Effector memory CD8-positive, alpha-beta T cell (primary cell): ENCODE results near the gene RPL19.

Source experiments
- ATAC-seq: fragments of 150-1000 bp; cut with Tn5 transposase; replicated peaks from 2 replicates; pipeline ENCODE4 v1.10.0; 2021; ENCODE audit warnings: mild to moderate bottlenecking, moderate library complexity
- DNase-seq, 3 experiments: peaks; one replicate each; pipeline ENCODE4 v3.0.0; 2021
- H3K27ac Mint-ChIP-seq, 2 donors: one replicate each; pipeline ENCODE4 v1.8.0; 2022; ENCODE audit warnings: mild to moderate bottlenecking in 2 of 2, mixed read lengths in 2 of 2, moderate library complexity in 2 of 2
- H3K27me3 Mint-ChIP-seq, 2 donors: one replicate each; pipeline ENCODE4 v1.8.0; 2022; ENCODE audit warnings: mixed read lengths in 2 of 2
- H3K36me3 Mint-ChIP-seq: one replicate; pipeline ENCODE4 v1.8.0; 2022; ENCODE audit warnings: mild to moderate bottlenecking, moderate library complexity, mixed read lengths; ENCODE audit not compliant: insufficient read depth
- H3K4me1 Mint-ChIP-seq, 2 donors: one replicate each; pipeline ENCODE4 v1.8.0; 2022; ENCODE audit warnings: low read depth in 2 of 2, mixed read lengths in 2 of 2
- H3K4me3 Mint-ChIP-seq, 2 donors: one replicate each; pipeline ENCODE4 v1.8.0; 2022; ENCODE audit warnings: mild to moderate bottlenecking in 2 of 2, mixed read lengths in 2 of 2, moderate library complexity in 2 of 2
- H3K9me3 Mint-ChIP-seq, 2 donors: one replicate each; pipeline ENCODE4 v1.8.0; 2022; ENCODE audit warnings: mixed read lengths in 2 of 2

The RPL19 gene

GRCh38 chr17:39178536-39178935, 21.5 kb upstream of the RPL19 start:
- Mint-ChIP-seq H3K4me1 (peaks cover 2 to 8% of the 10 kb centered on the region in 2 donors), H3K4me3 (no peak overlapping the region), H3K9me3 (no peaks in the 10 kb centered on the region), H3K27me3 (no peaks in the 10 kb centered on the region), H3K36me3 (peaks cover 42% of the 10 kb centered on the region), H3K27ac (peak overlapping the region in 1 of 2 donors; percentile 22)
- no peak for ATAC-seq
- no peak for DNase-seq

GRCh38 chr17:39181303-39181702, 18.8 kb upstream of the RPL19 start:
- DNase-seq: no peak
- no peak for ATAC-seq
- Mint-ChIP-seq H3K9me3 (no peaks in the 10 kb centered on the region), H3K4me1 (peaks cover 0 to 2% of the 10 kb centered on the region in 2 donors), H3K4me3 (no peak overlapping the region), H3K27me3 (no peaks in the 10 kb centered on the region), H3K27ac (no peak overlapping the region), H3K36me3 (peaks cover 45% of the 10 kb centered on the region)

GRCh38 chr17:39183045-39183444, 17.0 kb upstream of the RPL19 start:
- ATAC-seq (no peak), DNase-seq (no peak)
- peaks cover 0 to 2% of the 10 kb centered on the region in 2 donors for H3K4me1 Mint-ChIP-seq
- H3K4me3 Mint-ChIP-seq: no peak overlapping the region
- no peaks in the 10 kb centered on the region for H3K27me3 Mint-ChIP-seq
- H3K27ac Mint-ChIP-seq: no peak overlapping the region
- no peaks in the 10 kb centered on the region for H3K9me3 Mint-ChIP-seq
- peaks cover 49% of the 10 kb centered on the region for H3K36me3 Mint-ChIP-seq

GRCh38 chr17:39183720-39184119, 16.4 kb upstream of the RPL19 start:
- Mint-ChIP-seq H3K4me3 (no peak overlapping the region), H3K27ac (peak overlapping the region in 1 of 2 donors; percentile 25), H3K9me3 (no peaks in the 10 kb centered on the region), H3K4me1 (peaks cover 0 to 2% of the 10 kb centered on the region in 2 donors), H3K27me3 (no peaks in the 10 kb centered on the region), H3K36me3 (peaks cover 51% of the 10 kb centered on the region)
- DNase-seq: no peak
- ATAC-seq: no peak

GRCh38 chr17:39186481-39187002, 13.5 kb upstream of the RPL19 start:
- H3K36me3 Mint-ChIP-seq: peaks cover 48% of the 10 kb centered on the region
- DNase-seq (no peak), ATAC-seq (no peak)
- H3K27me3 Mint-ChIP-seq: no peaks in the 10 kb centered on the region
- peak overlapping the region in 1 of 2 donors; percentile 81 for H3K27ac Mint-ChIP-seq
- peaks cover 0 to 2% of the 10 kb centered on the region in 2 donors for H3K4me1 Mint-ChIP-seq
- H3K9me3 Mint-ChIP-seq: no peaks in the 10 kb centered on the region
- H3K4me3 Mint-ChIP-seq: no peak overlapping the region

GRCh38 chr17:39187152-39187830, 12.8 kb upstream of the RPL19 start:
- no peak overlapping the region for H3K4me3 Mint-ChIP-seq
- H3K36me3 Mint-ChIP-seq: peaks cover 52% of the 10 kb centered on the region
- peak overlapping the region in 1 of 2 donors; percentile 32 for H3K27ac Mint-ChIP-seq
- H3K4me1 Mint-ChIP-seq: peaks cover 2 to 5% of the 10 kb centered on the region in 2 donors
- H3K9me3 Mint-ChIP-seq: no peaks in the 10 kb centered on the region
- H3K27me3 Mint-ChIP-seq: no peaks in the 10 kb centered on the region
- DNase-seq (no peak), ATAC-seq (no peak)

- no peaks in the 10 kb centered on the region for H3K9me3 Mint-ChIP-seq
- H3K4me1 Mint-ChIP-seq: peaks cover 25 to 36% of the 10 kb centered on the region in 2 donors
- no peak overlapping the region for H3K4me3 Mint-ChIP-seq
- no peak overlapping the region for H3K27ac Mint-ChIP-seq
- ATAC-seq: no peak
- no peak for DNase-seq
- H3K36me3 Mint-ChIP-seq: peaks cover 48% of the 10 kb centered on the region
- H3K27me3 Mint-ChIP-seq: no peaks in the 10 kb centered on the region
Measured at GRCh38 chr17:39191750-39192510, 8.2 kb upstream of the RPL19 start.

- no peaks in the 10 kb centered on the region for H3K9me3 Mint-ChIP-seq
- no peak overlapping the region for H3K4me3 Mint-ChIP-seq
- peaks cover 39% of the 10 kb centered on the region for H3K36me3 Mint-ChIP-seq
- DNase-seq (no peak), ATAC-seq (no peak)
- H3K27ac Mint-ChIP-seq: peak overlapping the region in 1 of 2 donors; percentile 38
- peaks cover 28 to 38% of the 10 kb centered on the region in 2 donors for H3K4me1 Mint-ChIP-seq
- no peaks in the 10 kb centered on the region for H3K27me3 Mint-ChIP-seq
Measured at GRCh38 chr17:39192901-39193300, 7.2 kb upstream of the RPL19 start.

- Mint-ChIP-seq H3K9me3 (no peaks in the 10 kb centered on the region), H3K36me3 (peaks cover 34% of the 10 kb centered on the region), H3K27me3 (no peaks in the 10 kb centered on the region), H3K4me1 (peaks cover 30 to 38% of the 10 kb centered on the region in 2 donors), H3K27ac (peak overlapping the region in 1 of 2 donors; percentile 38), H3K4me3 (no peak overlapping the region)
- DNase-seq (no peak), ATAC-seq (no peak)
Measured at GRCh38 chr17:39193346-39193745, 6.7 kb upstream of the RPL19 start.

- no peak for DNase-seq
- Mint-ChIP-seq H3K9me3 (no peaks in the 10 kb centered on the region), H3K4me3 (peak overlapping the region in 1 of 2 donors; percentile 33), H3K27ac (peak overlapping the region; percentile 38 to 85), H3K4me1 (peaks cover 34 to 41% of the 10 kb centered on the region in 2 donors), H3K27me3 (no peaks in the 10 kb centered on the region), H3K36me3 (peaks cover 35% of the 10 kb centered on the region)
- no peak for ATAC-seq
Measured at GRCh38 chr17:39194089-39194984, 5.7 kb upstream of the RPL19 start.

- ATAC-seq (no peak), DNase-seq (no peak)
- Mint-ChIP-seq H3K4me3 (peak overlapping the region in 1 of 2 donors; percentile 93), H3K27me3 (no peaks in the 10 kb centered on the region), H3K4me1 (peaks cover 40 to 48% of the 10 kb centered on the region in 2 donors), H3K27ac (peak overlapping the region in 1 of 2 donors; percentile 85), H3K9me3 (no peaks in the 10 kb centered on the region), H3K36me3 (peaks cover 42% of the 10 kb centered on the region)
Measured at GRCh38 chr17:39194985-39195524, 5.0 kb upstream of the RPL19 start.

GRCh38 chr17:39195568-39196160, 4.4 kb upstream of the RPL19 start:
- peak; percentile 43 for ATAC-seq
- peak in 2 of 3 experiments; percentile 23 to 31 for DNase-seq
- H3K27me3 Mint-ChIP-seq: no peaks in the 10 kb centered on the region
- peak overlapping the region; percentile 83 to 93 for H3K4me3 Mint-ChIP-seq
- no peaks in the 10 kb centered on the region for H3K9me3 Mint-ChIP-seq
- H3K36me3 Mint-ChIP-seq: peaks cover 44% of the 10 kb centered on the region
- peak overlapping the region in 1 of 2 donors; percentile 85 for H3K27ac Mint-ChIP-seq
- peaks cover 43 to 52% of the 10 kb centered on the region in 2 donors for H3K4me1 Mint-ChIP-seq
